GM23338 (cell line): ENCODE measurements around the gene GRM5.

Experiments used
- CREB1 ChIP-seq: fragments of 250-450 bp; sonication (Bioruptor Pico); IDR thresholded peaks from 2 replicates; pipeline ENCODE4 v1.5.0; 2020; ENCODE audit warnings: low read depth, mild to moderate bottlenecking, moderate library complexity
- CTCF ChIP-seq, 2 experiments: fragments of 200-600 bp in 1 of 2; sonication (generic) in 1 of 2; conservative IDR thresholded peaks; 2 replicates each; pipeline versions ENCODE4 v1.5.1 to v1.6.1; 2016 to 2017; ENCODE audit warnings: antibody characterized with exemption in 2 of 2, low read depth in 2 of 2, mild to moderate bottlenecking in 2 of 2, moderate library complexity in 1 of 2
- ETS1 ChIP-seq: IDR thresholded peaks from 2 replicates; pipeline ENCODE4 v1.6.1; 2016; ENCODE audit warnings: antibody characterized with exemption
- EZH2 ChIP-seq: fragments of 200-600 bp; sonication (generic); IDR thresholded peaks from one replicate; pipeline ENCODE4 v1.8.0; 2017; ENCODE audit warnings: antibody characterized with exemption, mild to moderate bottlenecking, low read depth; ENCODE audit not compliant: unreplicated experiment
- EZH2phosphoT487 ChIP-seq: fragments of 200-600 bp; sonication (generic); IDR thresholded peaks from one replicate; pipeline ENCODE4 v1.8.1; 2018; ENCODE audit warnings: antibody characterized with exemption; ENCODE audit not compliant: unreplicated experiment
- JUNB ChIP-seq: IDR thresholded peaks from one replicate; pipeline ENCODE4 v1.6.1; 2016; ENCODE audit warnings: antibody characterized with exemption; ENCODE audit not compliant: unreplicated experiment
- NANOG ChIP-seq: IDR thresholded peaks from 2 replicates; pipeline ENCODE4 v1.6.1; 2016; ENCODE audit warnings: antibody characterized with exemption, borderline replicate concordance
- POLR2AphosphoS5 ChIP-seq: IDR thresholded peaks from 2 replicates; pipeline ENCODE4 v1.6.1; 2016; ENCODE audit warnings: antibody characterized with exemption, low read depth
- REST ChIP-seq: IDR thresholded peaks from one replicate; pipeline ENCODE4 v1.6.1; 2018; ENCODE audit warnings: antibody characterized with exemption; ENCODE audit not compliant: unreplicated experiment
- ZNF114 ChIP-seq: fragments of 250-450 bp; sonication (Bioruptor Pico); IDR thresholded peaks from 2 replicates; pipeline ENCODE4 v1.5.0; 2020; ENCODE audit warnings: mild to moderate bottlenecking, moderate library complexity
- ZNF331 ChIP-seq: fragments of 250-450 bp; sonication (Bioruptor Pico); IDR thresholded peaks from 2 replicates; pipeline ENCODE4 v1.5.0; 2020; ENCODE audit warnings: low read depth, mild to moderate bottlenecking, moderate library complexity
- ZNF462 ChIP-seq: fragments of 250-450 bp; sonication (Bioruptor Pico); IDR thresholded peaks from 2 replicates; pipeline ENCODE4 v1.5.0; 2020; ENCODE audit warnings: mild to moderate bottlenecking, moderate library complexity

GRCh38 chr11:88535916-88536547 is 529.8 kb downstream of the GRM5 start:
- no peak for TF ChIP-seq CTCF (conservative IDR thresholded peaks at IDR 0.05; ENCODE audit: low read depth in 2 of 2)
- no peak for TF ChIP-seq EZH2
- no peak for TF ChIP-seq ZNF331 (CRISPR knock-in tag)
- no peak for TF ChIP-seq REST
- no peak for TF ChIP-seq POLR2AphosphoS5
- TF ChIP-seq EZH2phosphoT487 = no peak
- TF ChIP-seq CREB1 (CRISPR knock-in tag) = no peak
- TF ChIP-seq JUNB = no peak
- no peak for TF ChIP-seq ZNF462
- no peak for TF ChIP-seq ETS1
- TF ChIP-seq NANOG = no peak
- TF ChIP-seq ZNF114 (CRISPR knock-in tag) = no peak
